IMR-90 (cell line): ENCODE data around the gene CLPSL2. TPM values are rescaled to one million over a fixed set of nuclear protein-coding genes. Genes with fewer than 3 reads are reported as not detected.

ENCODE experiments used
- ATAC-seq: fragments of 200-7000 bp; cut with Tn5 transposase; 2 replicates; pipeline ENCODE4 v1.9.1; 2020; ENCODE audit warnings: low read depth, mild to moderate bottlenecking, moderate library complexity
- BruUV-seq: library from RNA; stranded (reverse); fragments of 400-500 nt; replicated peaks from 2 replicates; lab custom pipeline; 2021; lab: Mats Ljungman, UMichigan
- CTCF ChIA-PET: fragments of 300-600 bp; formaldehyde crosslinking; extraction: SDS; loops from one replicate; lab custom pipeline; 2021; ENCODE audit warnings: antibody characterized with exemption; lab: Yijun Ruan, JAX
- POLR2A ChIA-PET: fragments of 300-600 bp; sonication (Branson Sonifier 250); formaldehyde crosslinking; loops from one replicate; lab custom pipeline; 2022; ENCODE audit warnings: antibody characterized with exemption; ENCODE audit not compliant: unreplicated experiment; lab: Charles Lee
- DNase-seq: peaks from one replicate; pipeline ENCODE4 v3.0.0; 2013
- H2AFZ ChIP-seq: replicated peaks from 2 replicates; pipeline ENCODE3; 2013; ENCODE audit warnings: low read length, mild to moderate bottlenecking; ENCODE audit not compliant: poor library complexity
- H2AK5ac ChIP-seq: 2 replicates; pipeline ENCODE4 v1.6.1; 2013; ENCODE audit warnings: low read depth, low read length, inconsistent platforms
- H2AK9ac ChIP-seq: replicated peaks from 2 replicates; pipeline ENCODE3; 2013; ENCODE audit warnings: mild to moderate bottlenecking, low read depth, low read length, moderate library complexity; ENCODE audit not compliant: poor library complexity
- H2BK120ac ChIP-seq: 2 replicates; pipeline ENCODE4 v1.6.1; 2013; ENCODE audit warnings: low read depth, low read length, inconsistent platforms
- H2BK15ac ChIP-seq: 3 replicates; pipeline ENCODE4 v1.6.1; 2013; ENCODE audit warnings: low read depth, low read length, inconsistent platforms
- H2BK20ac ChIP-seq: 2 replicates; pipeline ENCODE4 v1.6.1; 2013; ENCODE audit warnings: low read depth, mild to moderate bottlenecking, inconsistent platforms, low read length, moderate library complexity
- H2BK5ac ChIP-seq: 2 replicates; pipeline ENCODE4 v1.6.1; 2013; ENCODE audit warnings: mild to moderate bottlenecking, low read depth, low read length, inconsistent platforms; ENCODE audit not compliant: poor library complexity, severe bottlenecking
- H3K14ac ChIP-seq: replicated peaks from 2 replicates; pipeline ENCODE4 v1.6.1; 2013; ENCODE audit warnings: low read depth, low read length, inconsistent platforms
- H3K18ac ChIP-seq: 2 replicates; pipeline ENCODE4 v1.6.1; 2013; ENCODE audit warnings: low read depth, low read length, control low read depth
- H3K23ac ChIP-seq: 2 replicates; pipeline ENCODE4 v1.6.1; 2013; ENCODE audit warnings: low read depth, low read length, inconsistent platforms
- H3K27ac ChIP-seq: 2 replicates; pipeline ENCODE4 v1.5.1; 2013; ENCODE audit warnings: mild to moderate bottlenecking, control low read depth, low read length; ENCODE audit not compliant: insufficient read depth
- H3K27me3 ChIP-seq: 2 replicates; pipeline ENCODE4 v1.6.1; 2013; ENCODE audit warnings: low read length; ENCODE audit not compliant: control insufficient read depth, insufficient read depth
- H3K36me3 ChIP-seq: 2 replicates; pipeline ENCODE4 v1.6.1; 2013; ENCODE audit warnings: low read length, mixed read lengths; ENCODE audit not compliant: control insufficient read depth, insufficient read depth
- H3K4ac ChIP-seq: 2 replicates; pipeline ENCODE4 v1.6.1; 2013; ENCODE audit warnings: low read depth, low read length, inconsistent platforms
- H3K4me1 ChIP-seq: 2 replicates; pipeline ENCODE4 v1.6.1; 2013; ENCODE audit warnings: low read length, mixed read lengths; ENCODE audit not compliant: control insufficient read depth, insufficient read depth
- H3K4me2 ChIP-seq: 2 replicates; pipeline ENCODE4 v1.6.1; 2013; ENCODE audit warnings: low read depth, mild to moderate bottlenecking, control low read depth, low read length, moderate library complexity
- H3K4me3 ChIP-seq: 2 replicates; pipeline ENCODE4 v1.5.1; 2013; ENCODE audit warnings: low read depth, mild to moderate bottlenecking, control low read depth, low read length, moderate library complexity; ENCODE audit not compliant: insufficient read depth
- H3K56ac ChIP-seq: 2 replicates; pipeline ENCODE4 v1.6.1; 2013; ENCODE audit warnings: low read length, inconsistent platforms; ENCODE audit not compliant: insufficient read depth; ENCODE audit errors: extremely low read depth
- H3K79me1 ChIP-seq, 2 experiments: 2 replicates each; pipeline ENCODE4 v1.6.1; 2013; ENCODE audit warnings: low read length in 2 of 2, inconsistent platforms in 1 of 2, low read depth in 1 of 2
- H3K9ac ChIP-seq: 2 replicates; pipeline ENCODE4 v1.6.1; 2013; ENCODE audit warnings: low read depth, low read length, control low read depth
- H3K9me1 ChIP-seq: 2 replicates; pipeline ENCODE4 v1.6.1; 2013; ENCODE audit warnings: low read length, inconsistent platforms; ENCODE audit not compliant: insufficient read depth
- H3K9me3 ChIP-seq: 2 replicates; pipeline ENCODE4 v1.6.1; 2013; ENCODE audit warnings: low read length; ENCODE audit not compliant: control insufficient read depth, insufficient read depth
- H4K20me1 ChIP-seq: 2 replicates; pipeline ENCODE4 v1.6.1; 2013; ENCODE audit warnings: low read length, inconsistent platforms; ENCODE audit not compliant: insufficient read depth
- H4K5ac ChIP-seq: 2 replicates; pipeline ENCODE4 v1.6.1; 2013; ENCODE audit warnings: mild to moderate bottlenecking, low read depth, low read length, control low read depth
- H4K8ac ChIP-seq, 2 experiments: 2 replicates each; pipeline ENCODE4 v1.6.1; 2013; ENCODE audit warnings: low read depth in 2 of 2, low read length in 2 of 2, control low read depth in 1 of 2, inconsistent platforms in 1 of 2
- H4K91ac ChIP-seq: 2 replicates; pipeline ENCODE4 v1.6.1; 2013; ENCODE audit warnings: low read depth, low read length, inconsistent platforms; ENCODE audit not compliant: insufficient read depth
- CEBPB ChIP-seq: IDR thresholded peaks from 2 replicates; pipeline ENCODE4 v1.6.1; 2012; ENCODE audit warnings: low read depth, low read length, improper control_type of control experiment
- RCOR1 ChIP-seq: IDR thresholded peaks from 2 replicates; pipeline ENCODE4 v1.6.1; 2012; ENCODE audit warnings: mild to moderate bottlenecking, low read length, improper control_type of control experiment; ENCODE audit not compliant: insufficient replicate concordance
- WGBS, 2 experiments: methylation state at CpG; one replicate each; pipeline versions ENCODE4 v1.1.5 to v1.1.7; 2013; ENCODE audit warnings: missing lambda C conversion rate in 2 of 2; ENCODE audit not compliant: insufficient read length in 1 of 2; ENCODE audit errors: extremely low coverage in 2 of 2; 5-methylcytosine and 5-hydroxymethylcytosine counted together
- dilution Hi-C: fragments of 300-500 bp; cut with HindIII; formaldehyde crosslinking; loops from one replicate; pipeline ENCODE4 v1.14.3; 2018; ENCODE audit warnings: low sequenced_read_pairs; ENCODE audit not compliant: unreplicated experiment
- in situ Hi-C: fragments of 300-500 bp; cut with MboI; formaldehyde crosslinking; loops from 3 replicates; pipeline ENCODE4 v1.14.3; 2019; ENCODE audit warnings: low sequenced_read_pairs, inconsistent platforms, mixed read lengths
- intact Hi-C: fragments of 100-400 bp; cut with micrococcal nuclease; formaldehyde crosslinking; loops from 2 replicates; pipeline ENCODE4 v1.10.0; 2022
- polyA plus RNA-seq, 3 experiments: library from polyadenylated mRNA; depleted of rRNA; stranded (reverse); fragments of >200 nt; gene quantifications; 2 replicates each; pipeline ENCODE4 v1.2.3, GENCODE V29; 2012; ENCODE audit warnings: low replicate concordance in 1 of 3
- total RNA-seq: library from RNA; depleted of rRNA; stranded (reverse); fragments of >200 nt; gene quantifications from 2 replicates; pipeline ENCODE4 v1.2.3, GENCODE V29; 2012

The CLPSL2 gene
- total and polyA plus RNA-seq, 2 of the 4 experiments (the other 2 are of a cell fraction), result not detected

- no peaks in the 10 kb centered on the region for H3K9me3 ChIP-seq
- no peaks in the 10 kb centered on the region for H3K36me3 ChIP-seq
- no peak for ATAC-seq
- H3K4me2 ChIP-seq, result no peak overlapping the region
- dilution Hi-C loops (no loop called here), in situ Hi-C loops (no loop called here), intact Hi-C loops (no loop called here)
- H3K4me3 ChIP-seq, result no peak overlapping the region
- no peak overlapping the region for H2AK9ac ChIP-seq
- peak; percentile 55 for TF ChIP-seq CEBPB
- TF ChIP-seq RCOR1, result no peak
- peaks cover 48% of the 10 kb centered on the region for H3K27me3 ChIP-seq
- H2BK120ac ChIP-seq, result no peak overlapping the region
- H3K14ac ChIP-seq, result no peak overlapping the region
- H2AK5ac ChIP-seq, result no peak overlapping the region
- no peak overlapping the region for H4K91ac ChIP-seq
- no peak overlapping the region for H4K8ac ChIP-seq
- H3K56ac ChIP-seq, result no peak overlapping the region
- WGBS, 2 experiments, result 100% methylated on average over 3 of the region's 10 CpGs; no CpG with 5 or more reads in 1 of the 2 experiments
- H3K27ac ChIP-seq, result no peak overlapping the region
- no peak overlapping the region for H3K23ac ChIP-seq
- ChIA-PET CTCF (no interaction called here), POLR2A (no interaction called here)
- H4K5ac ChIP-seq, result no peak overlapping the region
- H2BK15ac ChIP-seq, result no peak overlapping the region
- H3K79me1 ChIP-seq, result no peaks in the 10 kb centered on the region
- H2BK5ac ChIP-seq, result no peak overlapping the region
- BruUV-seq, result no TSS peak
- H4K20me1 ChIP-seq, result no peaks in the 10 kb centered on the region; the same call in 1 of the 2 replicates
- H3K9ac ChIP-seq, result no peak overlapping the region
- no peak overlapping the region for H2BK20ac ChIP-seq
- no peak overlapping the region for H3K4ac ChIP-seq
- no peak for DNase-seq
- no peak overlapping the region for H2AFZ ChIP-seq
- no peaks in the 10 kb centered on the region for H3K4me1 ChIP-seq
- H3K9me1 ChIP-seq, result no peaks in the 10 kb centered on the region; the same call in 1 of the 2 replicates
- H3K18ac ChIP-seq, result no peak overlapping the region
Observed at GRCh38 chr6:35777356-35778102, 1.1 kb downstream of the CLPSL2 start.
